HT-29 (cell line): ENCODE data around the gene PRR5. TPM values are rescaled to one million over a fixed set of nuclear protein-coding genes. Genes with fewer than 3 reads are reported as not detected.
"Not testable (repeated sequence)": the region's sequence is repeated elsewhere in the genome, so short reads cannot be mapped to it uniquely, and the experiment has no call there.

ENCODE experiments used
- DNase-seq: peaks from one replicate; pipeline ENCODE4 v3.0.0-alpha.2; 2015; ENCODE audit warnings: low spot score
- total RNA-seq: library from RNA; depleted of rRNA; stranded (reverse); fragments of >200 nt; shearing (Covaris generic); gene quantifications from 2 replicates; pipeline ENCODE4 v1.2.3, GENCODE V29; 2014; rRNA removed

Gene PRR5
- 16.6 and 16.9 TPM in 2 replicates for total RNA-seq

GRCh38 chr22:44701824-44702478, at the start of gene PRR5:
Gene PRR5, plus strand, starts transcription at chr22:44702204. Its CDS starts 271 bp downstream, at chr22:44702475.
- DNase-seq, result peak; percentile 60

- DNase-seq, result not testable (repeated sequence)
Measured at GRCh38 chr22:44652866-44653265, 49.1 kb upstream of the PRR5 start.

GRCh38 chr22:44658311-44658953, 43.6 kb upstream of the PRR5 start:
- DNase-seq, result no peak

- no peak for DNase-seq
Measured at GRCh38 chr22:44659140-44659539, 42.9 kb upstream of the PRR5 start.

GRCh38 chr22:44660051-44660830, 41.8 kb upstream of the PRR5 start:
- DNase-seq, result no peak

GRCh38 chr22:44661070-44661469, 40.9 kb upstream of the PRR5 start:
- no peak for DNase-seq

- no peak for DNase-seq
Measured at GRCh38 chr22:44661659-44662569, 40.1 kb upstream of the PRR5 start.

- no peak for DNase-seq
Measured at GRCh38 chr22:44663256-44663999, 38.6 kb upstream of the PRR5 start.

GRCh38 chr22:44664149-44664548, 37.9 kb upstream of the PRR5 start:
- DNase-seq, result no peak

- no peak for DNase-seq
Measured at GRCh38 chr22:44665115-44665514, 36.9 kb upstream of the PRR5 start.

- DNase-seq, result no peak
Measured at GRCh38 chr22:44666207-44666585, 35.8 kb upstream of the PRR5 start.

- DNase-seq, result no peak
Measured at GRCh38 chr22:44667276-44667675, 34.7 kb upstream of the PRR5 start.

- no peak for DNase-seq
Measured at GRCh38 chr22:44667829-44668189, 34.2 kb upstream of the PRR5 start.

GRCh38 chr22:44668190-44668885, 33.7 kb upstream of the PRR5 start:
- no peak for DNase-seq

- DNase-seq, result no peak
Measured at GRCh38 chr22:44668886-44669521, 33.0 kb upstream of the PRR5 start.

GRCh38 chr22:44669561-44669976, 32.4 kb upstream of the PRR5 start:
- DNase-seq, result no peak

GRCh38 chr22:44670220-44670988, 31.6 kb upstream of the PRR5 start:
- no peak for DNase-seq

- DNase-seq, result no peak
Measured at GRCh38 chr22:44671742-44672141, 30.3 kb upstream of the PRR5 start.

GRCh38 chr22:44672632-44673031, 29.4 kb upstream of the PRR5 start:
- DNase-seq, result no peak
